22Rv1 (cell line): ENCODE measurements around the gene PLCB4.

Experiments used
- ZFX ChIP-seq: fragments of 450-650 bp; IDR thresholded peaks from 2 replicates; pipeline ENCODE4 v1.6.1; 2017; ENCODE audit warnings: antibody characterized with exemption, borderline replicate concordance
- TF ChIP-seq, protein P1 (sequence below): fragments of 450-650 bp; IDR thresholded peaks from 2 replicates; pipeline ENCODE4 v1.5.1; 2017; ENCODE audit warnings: mild to moderate bottlenecking

DNA sequence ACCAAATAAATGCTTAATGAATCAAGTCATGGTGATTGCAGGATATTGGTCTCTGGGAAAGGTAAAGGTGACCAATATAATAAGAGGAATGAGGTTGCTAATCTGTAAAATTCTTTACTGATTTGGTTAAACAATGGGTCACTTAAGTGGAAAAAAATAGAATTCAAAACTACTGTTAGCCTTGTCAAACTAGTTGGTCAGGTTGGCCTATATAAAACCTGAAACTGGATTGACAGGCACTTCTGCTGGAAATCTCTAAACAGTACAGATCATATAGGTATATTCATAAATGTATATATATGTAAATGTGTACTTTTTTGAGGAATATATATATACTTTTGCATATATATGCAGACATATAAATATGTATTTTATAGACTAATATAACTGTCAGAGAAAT is 19.7 kb downstream of the PLCB4 start:
- TF ChIP-seq, protein P1, sequence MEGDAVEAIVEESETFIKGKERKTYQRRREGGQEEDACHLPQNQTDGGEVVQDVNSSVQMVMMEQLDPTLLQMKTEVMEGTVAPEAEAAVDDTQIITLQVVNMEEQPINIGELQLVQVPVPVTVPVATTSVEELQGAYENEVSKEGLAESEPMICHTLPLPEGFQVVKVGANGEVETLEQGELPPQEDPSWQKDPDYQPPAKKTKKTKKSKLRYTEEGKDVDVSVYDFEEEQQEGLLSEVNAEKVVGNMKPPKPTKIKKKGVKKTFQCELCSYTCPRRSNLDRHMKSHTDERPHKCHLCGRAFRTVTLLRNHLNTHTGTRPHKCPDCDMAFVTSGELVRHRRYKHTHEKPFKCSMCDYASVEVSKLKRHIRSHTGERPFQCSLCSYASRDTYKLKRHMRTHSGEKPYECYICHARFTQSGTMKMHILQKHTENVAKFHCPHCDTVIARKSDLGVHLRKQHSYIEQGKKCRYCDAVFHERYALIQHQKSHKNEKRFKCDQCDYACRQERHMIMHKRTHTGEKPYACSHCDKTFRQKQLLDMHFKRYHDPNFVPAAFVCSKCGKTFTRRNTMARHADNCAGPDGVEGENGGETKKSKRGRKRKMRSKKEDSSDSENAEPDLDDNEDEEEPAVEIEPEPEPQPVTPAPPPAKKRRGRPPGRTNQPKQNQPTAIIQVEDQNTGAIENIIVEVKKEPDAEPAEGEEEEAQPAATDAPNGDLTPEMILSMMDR = no peak
- TF ChIP-seq ZFX = no peak
